Measurements from ENCODE around the gene ADAM19. TPM values are rescaled to one million over a fixed set of nuclear protein-coding genes. Genes with fewer than 3 reads are reported as not detected.

ADAM19 gene
- total and polyA plus RNA-seq, 4 donors: 3.1 to 17.6 (median 12.9) TPM

DNA sequence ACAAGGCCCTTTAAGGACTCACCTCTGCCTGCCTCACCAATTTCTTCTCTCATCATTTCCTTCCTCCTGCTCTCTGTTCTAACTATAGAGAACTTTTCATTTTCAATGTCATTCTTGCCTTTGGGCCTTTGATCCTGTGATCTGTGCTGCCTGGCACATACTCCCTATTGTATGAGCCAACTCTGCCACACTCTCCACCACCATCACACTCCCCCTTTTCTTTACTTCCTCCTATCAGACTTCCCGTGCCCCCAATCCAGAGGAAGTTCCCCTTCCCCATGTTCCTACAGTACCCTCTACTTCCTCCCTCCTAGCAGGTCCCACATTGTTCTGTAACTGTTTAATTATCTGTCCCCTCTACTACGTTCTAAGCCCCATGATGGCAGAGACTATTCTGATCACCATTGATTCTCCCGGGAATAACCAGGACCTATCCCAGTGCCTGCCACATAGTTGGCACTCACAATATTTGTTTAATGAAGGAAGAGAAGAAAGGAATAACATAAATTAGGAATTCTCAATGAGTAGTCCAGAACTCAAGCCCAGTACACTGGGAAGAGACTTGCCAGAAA lies 27.5 kb downstream of the ADAM19 start:
- Histone ChIP-seq H3K4me1 (ENCODE audit: control insufficient read depth in 5 of 5, insufficient read depth in 5 of 5, low read length in 5 of 5) (peaks cover 0 to 49% (median 14%) of the 10 kb centered on the region in 5 donors), H3K9me3 (ENCODE audit: control insufficient read depth in 4 of 4, insufficient read depth in 3 of 4, low read length in 3 of 4) (no peaks in the 10 kb centered on the region), H3K36me3 (ENCODE audit: control insufficient read depth in 4 of 4, insufficient read depth in 4 of 4, low read length in 4 of 4) (no peaks in the 10 kb centered on the region), H3K9ac (ENCODE audit: insufficient read depth in 1 of 2, low read length in 2 of 2) (no peak overlapping the region), H3K27ac (ENCODE audit: low read depth in 1 of 2, low read length in 1 of 2) (peak overlapping the region; percentile 20 to 78), H3K4me3 (no peak overlapping the region), H3K27me3 (ENCODE audit: control insufficient read depth in 3 of 3, insufficient read depth in 3 of 3, low read length in 2 of 3) (no peaks in the 10 kb centered on the region)
- TF ChIP-seq, protein P1, sequence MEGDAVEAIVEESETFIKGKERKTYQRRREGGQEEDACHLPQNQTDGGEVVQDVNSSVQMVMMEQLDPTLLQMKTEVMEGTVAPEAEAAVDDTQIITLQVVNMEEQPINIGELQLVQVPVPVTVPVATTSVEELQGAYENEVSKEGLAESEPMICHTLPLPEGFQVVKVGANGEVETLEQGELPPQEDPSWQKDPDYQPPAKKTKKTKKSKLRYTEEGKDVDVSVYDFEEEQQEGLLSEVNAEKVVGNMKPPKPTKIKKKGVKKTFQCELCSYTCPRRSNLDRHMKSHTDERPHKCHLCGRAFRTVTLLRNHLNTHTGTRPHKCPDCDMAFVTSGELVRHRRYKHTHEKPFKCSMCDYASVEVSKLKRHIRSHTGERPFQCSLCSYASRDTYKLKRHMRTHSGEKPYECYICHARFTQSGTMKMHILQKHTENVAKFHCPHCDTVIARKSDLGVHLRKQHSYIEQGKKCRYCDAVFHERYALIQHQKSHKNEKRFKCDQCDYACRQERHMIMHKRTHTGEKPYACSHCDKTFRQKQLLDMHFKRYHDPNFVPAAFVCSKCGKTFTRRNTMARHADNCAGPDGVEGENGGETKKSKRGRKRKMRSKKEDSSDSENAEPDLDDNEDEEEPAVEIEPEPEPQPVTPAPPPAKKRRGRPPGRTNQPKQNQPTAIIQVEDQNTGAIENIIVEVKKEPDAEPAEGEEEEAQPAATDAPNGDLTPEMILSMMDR (IDR thresholded peaks at IDR 0.05; ENCODE audit: control extremely low read depth, extremely low read depth): no peak
- WGBS, 2 donors: 55 to 56% methylated on average over 3 of the region's 3 CpGs
- ATAC-seq (ENCODE audit: insufficient read depth, low FRiP score) (no peak), DNase-seq (peak in 1 of 3 donors; percentile 4)

DNA sequence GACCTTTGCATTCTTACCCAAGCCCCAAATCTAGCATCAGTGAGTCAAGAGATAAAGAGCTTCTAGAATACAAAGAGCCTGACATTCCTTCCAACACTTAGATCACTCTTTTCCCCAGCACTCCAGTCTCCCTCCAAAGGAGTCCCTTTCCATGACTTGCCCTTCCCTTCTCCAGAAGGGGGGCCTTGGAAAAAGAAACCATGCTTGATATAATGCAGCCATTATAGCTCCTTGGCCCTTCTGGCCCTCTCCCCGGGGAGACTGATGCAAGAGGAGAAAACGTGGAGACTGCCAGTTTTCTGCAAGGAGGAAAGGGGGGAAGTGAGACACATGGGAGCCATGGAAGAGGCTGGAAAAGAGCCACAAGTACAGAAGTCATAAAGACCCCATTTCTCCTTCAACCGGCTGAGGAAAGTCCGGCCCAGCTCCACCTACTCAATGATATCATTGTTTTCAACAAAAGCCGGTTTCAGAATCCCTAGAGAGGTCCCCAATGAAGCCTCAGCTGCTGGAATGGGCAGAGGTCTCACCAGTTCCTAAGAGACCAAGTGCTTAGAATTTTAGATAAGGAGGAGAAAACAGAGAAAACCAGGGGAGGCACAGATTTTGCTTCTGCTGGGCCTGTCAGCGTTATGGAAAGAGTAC lies 29.0 kb downstream of the ADAM19 start:
- no peaks in the 10 kb centered on the region for H3K27me3 ChIP-seq (ENCODE audit: control insufficient read depth in 3 of 3, insufficient read depth in 3 of 3, low read length in 2 of 3)
- peaks cover 0 to 53% (median 14%) of the 10 kb centered on the region in 5 donors for H3K4me1 ChIP-seq (ENCODE audit: control insufficient read depth in 5 of 5, insufficient read depth in 5 of 5, low read length in 5 of 5)
- WGBS, 2 donors: 67 to 70% methylated on average over 6 of the region's 6 CpGs
- ATAC-seq (ENCODE audit: insufficient read depth, low FRiP score): no peak
- no peak overlapping the region for H3K9ac ChIP-seq (ENCODE audit: insufficient read depth in 1 of 2, low read length in 2 of 2)
- no peaks in the 10 kb centered on the region for H3K36me3 ChIP-seq (ENCODE audit: control insufficient read depth in 4 of 4, insufficient read depth in 4 of 4, low read length in 4 of 4)
- no peak overlapping the region for H3K4me3 ChIP-seq
- DNase-seq: no peak
- no peaks in the 10 kb centered on the region for H3K9me3 ChIP-seq (ENCODE audit: control insufficient read depth in 4 of 4, insufficient read depth in 3 of 4, low read length in 3 of 4)
- TF ChIP-seq, protein P1 (IDR thresholded peaks at IDR 0.05; ENCODE audit: control extremely low read depth, extremely low read depth): no peak
- peak overlapping the region in 1 of 2 donors; percentile 78 for H3K27ac ChIP-seq (ENCODE audit: low read depth in 1 of 2, low read length in 1 of 2)

DNA sequence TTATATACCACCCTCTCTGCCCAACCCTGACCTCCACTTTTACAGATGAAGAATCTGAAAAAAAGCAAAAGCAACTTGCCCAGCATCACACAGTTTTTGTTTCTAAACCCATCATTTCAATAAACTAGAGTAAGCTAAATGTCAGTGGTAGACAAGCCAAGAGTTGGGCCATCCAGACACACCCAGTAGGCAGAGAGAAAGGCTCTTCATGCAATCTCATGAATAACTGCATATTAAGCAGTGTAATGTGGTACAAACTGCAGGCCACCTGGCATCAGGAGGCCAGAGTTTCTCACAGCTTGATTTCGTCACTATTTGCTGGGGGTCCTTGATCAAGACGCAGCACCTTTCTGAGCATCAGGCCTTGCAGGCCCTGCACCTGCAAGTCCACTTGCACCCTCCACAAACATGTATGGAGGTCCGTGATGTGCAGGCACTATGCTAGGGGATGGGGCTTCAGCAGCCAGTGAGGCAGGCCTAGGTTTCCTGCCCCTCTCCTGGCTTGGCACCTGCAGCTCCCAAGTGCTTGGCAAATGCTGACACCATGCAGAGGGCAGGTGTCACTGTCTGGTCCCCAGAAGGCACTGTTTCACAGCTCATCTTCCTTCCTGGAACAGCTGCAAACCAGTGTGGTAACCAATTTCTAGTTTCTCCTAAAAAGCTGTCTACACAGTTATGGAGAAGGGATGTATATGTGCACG lies 29.8 kb downstream of the ADAM19 start:
- ATAC-seq (ENCODE audit: insufficient read depth, low FRiP score): no peak
- no peaks in the 10 kb centered on the region for H3K27me3 ChIP-seq (ENCODE audit: control insufficient read depth in 3 of 3, insufficient read depth in 3 of 3, low read length in 2 of 3)
- H3K4me1 ChIP-seq (ENCODE audit: control insufficient read depth in 5 of 5, insufficient read depth in 5 of 5, low read length in 5 of 5): peaks cover 0 to 53% (median 19%) of the 10 kb centered on the region in 5 donors
- TF ChIP-seq, protein P1 (IDR thresholded peaks at IDR 0.05; ENCODE audit: control extremely low read depth, extremely low read depth): no peak
- WGBS, 2 donors: 95 to 96% methylated on average over 4 of the region's 4 CpGs
- DNase-seq: no peak
- H3K36me3 ChIP-seq (ENCODE audit: control insufficient read depth in 4 of 4, insufficient read depth in 4 of 4, low read length in 4 of 4): no peaks in the 10 kb centered on the region
- no peak overlapping the region for H3K9ac ChIP-seq (ENCODE audit: insufficient read depth in 1 of 2, low read length in 2 of 2)
- no peak overlapping the region for H3K27ac ChIP-seq (ENCODE audit: low read depth in 1 of 2, low read length in 1 of 2)
- H3K9me3 ChIP-seq (ENCODE audit: control insufficient read depth in 4 of 4, insufficient read depth in 3 of 4, low read length in 3 of 4): no peaks in the 10 kb centered on the region
- H3K4me3 ChIP-seq: no peak overlapping the region
